SK-N-SH (cell line): Measurements from ENCODE around the gene CIAO2B. TPM values are rescaled to one million over a fixed set of nuclear protein-coding genes. Genes with fewer than 3 reads are reported as not detected.
A peak's percentile ranks its signal among the peaks of the same experiment; 100 is the strongest.

Experiments
- CTCF ChIA-PET: fragments of 300-600, 350-600 bp; formaldehyde crosslinking; extraction: SDS; loops from one replicate; lab custom pipeline; 2021; lab: Yijun Ruan, JAX
- POLR2A ChIA-PET: fragments of 350-600 bp; sonication (Branson Sonifier 250); formaldehyde crosslinking; extraction: SDS; loops from one replicate; lab custom pipeline; 2020; ENCODE audit warnings: antibody characterized with exemption, inconsistent platforms; lab: Yijun Ruan, JAX
- DNase-seq: peaks from one replicate; pipeline ENCODE4 v3.0.0; 2012
- H2AFZ ChIP-seq: fragments of 200-600 bp; sonication (generic); 2 replicates; pipeline ENCODE4 v1.8.1; 2016; ENCODE audit warnings: antibody characterized with exemption, mild to moderate bottlenecking, low read depth
- H3F3A ChIP-seq: fragments of 200-600 bp; sonication (generic); replicated peaks from 2 replicates; pipeline ENCODE3; 2016; ENCODE audit warnings: antibody characterized with exemption, mild to moderate bottlenecking; ENCODE audit not compliant: insufficient read depth
- H3K27ac ChIP-seq, 2 experiments: fragments of 200-500 bp in 1 of 2; fragments of 200-600 bp in 1 of 2; sonication (Bioruptor generic) in 1 of 2; sonication (generic), shearing (Covaris generic) in 1 of 2; 2 replicates each; pipeline versions ENCODE4 v1.5.1 to v1.6.1; 2014 to 2016; ENCODE audit warnings: low read depth in 2 of 2, inconsistent platforms in 1 of 2, low read length in 1 of 2, mild to moderate bottlenecking in 1 of 2, mixed read lengths in 1 of 2
- H3K27me3 ChIP-seq: fragments of 200-600 bp; sonication (generic), shearing (Covaris generic); 2 replicates; pipeline ENCODE4 v1.6.1; 2016; ENCODE audit warnings: mixed run types; ENCODE audit not compliant: insufficient read depth
- H3K36me3 ChIP-seq, 2 experiments: fragments of 200-500 bp in 1 of 2; fragments of 200-600 bp in 1 of 2; sonication (Bioruptor generic) in 1 of 2; sonication (generic) in 1 of 2; replicated peaks in 1 of 2; 2 replicates each; pipeline versions ENCODE3 to v1.5.1; 2014 to 2016; ENCODE audit warnings: low read length in 1 of 2, mild to moderate bottlenecking in 1 of 2; ENCODE audit not compliant: insufficient read depth in 2 of 2, control insufficient read depth in 1 of 2
- H3K4me1 ChIP-seq, 2 experiments: fragments of 200-500 bp in 1 of 2; fragments of 200-600 bp in 1 of 2; sonication (Bioruptor generic) in 1 of 2; sonication (generic), shearing (Covaris generic) in 1 of 2; 2 replicates each; pipeline versions ENCODE4 v1.5.1 to v1.6.1; 2014 to 2016; ENCODE audit warnings: low read depth in 1 of 2, low read length in 1 of 2, mixed run types in 1 of 2; ENCODE audit not compliant: insufficient read depth in 2 of 2, control insufficient read depth in 1 of 2
- H3K4me2 ChIP-seq: fragments of 200-600 bp; sonication (generic), shearing (Covaris generic); 2 replicates; pipeline ENCODE4 v1.6.1; 2017; ENCODE audit warnings: mixed run types
- H3K4me3 ChIP-seq, 2 experiments: fragments of 200-500 bp in 1 of 2; fragments of 200-600 bp in 1 of 2; sonication (Bioruptor generic) in 1 of 2; sonication (generic), shearing (Covaris generic) in 1 of 2; 2 replicates each; pipeline versions ENCODE4 v1.5.1 to v1.8.1; 2014 to 2016; ENCODE audit warnings: low read depth in 2 of 2, inconsistent platforms in 1 of 2, low read length in 1 of 2, mild to moderate bottlenecking in 1 of 2, mixed read lengths in 1 of 2, moderate library complexity in 1 of 2
- H3K79me2 ChIP-seq: fragments of 200-600 bp; sonication (generic); 2 replicates; pipeline ENCODE4 v1.8.1; 2017; ENCODE audit warnings: mild to moderate bottlenecking; ENCODE audit not compliant: insufficient read depth
- H3K9ac ChIP-seq: fragments of 200-600 bp; sonication (generic); 2 replicates; pipeline ENCODE4 v1.6.1; 2017; ENCODE audit warnings: mixed run types
- H3K9me2 ChIP-seq: fragments of 200-600 bp; sonication (generic); 2 replicates; pipeline ENCODE4 v1.6.1; 2017; ENCODE audit warnings: mixed run types
- H3K9me3 ChIP-seq: fragments of 200-600 bp; sonication (generic); 2 replicates; pipeline ENCODE4 v1.6.1; 2017; ENCODE audit warnings: mixed run types, mild to moderate bottlenecking, moderate library complexity
- H4K20me1 ChIP-seq: fragments of 200-600 bp; sonication (generic); 2 replicates; pipeline ENCODE4 v1.6.1; 2017; ENCODE audit warnings: mild to moderate bottlenecking, mixed run types; ENCODE audit not compliant: insufficient read depth
- ELF1 ChIP-seq: IDR thresholded peaks from 2 replicates; pipeline ENCODE4 v1.4.0; 2012
- EZH2phosphoT487 ChIP-seq: fragments of 200-600 bp; sonication (generic); IDR thresholded peaks from 2 replicates; pipeline ENCODE4 v1.6.1; 2017; ENCODE audit warnings: low read depth, mixed run types, mild to moderate bottlenecking, antibody characterized with exemption, moderate library complexity, borderline replicate concordance
- FOXJ3 ChIP-seq: sonication (generic); formaldehyde crosslinking; IDR thresholded peaks from 2 replicates; pipeline ENCODE4 v1.5.1; 2020; ENCODE audit warnings: mild to moderate bottlenecking, missing genetic modification reagents
- FOXM1 ChIP-seq: IDR thresholded peaks from 2 replicates; pipeline ENCODE4 v1.4.0; 2012; ENCODE audit warnings: low read depth, mild to moderate bottlenecking
- GABPA ChIP-seq: IDR thresholded peaks from 2 replicates; pipeline ENCODE4 v1.4.0; 2012; ENCODE audit warnings: low read depth, mild to moderate bottlenecking
- GATA2 ChIP-seq: sonication (generic); formaldehyde crosslinking; IDR thresholded peaks from 2 replicates; pipeline ENCODE4 v1.5.0; 2020; ENCODE audit warnings: mild to moderate bottlenecking, missing genetic modification reagents
- JUND ChIP-seq: IDR thresholded peaks from 2 replicates; pipeline ENCODE4 v1.4.0; 2012
- MEF2A ChIP-seq: IDR thresholded peaks from 2 replicates; pipeline ENCODE4 v1.4.0; 2012; ENCODE audit warnings: low read depth, borderline replicate concordance
- MXI1 ChIP-seq: IDR thresholded peaks from 2 replicates; pipeline ENCODE4 v1.6.1; 2012; ENCODE audit warnings: mild to moderate bottlenecking, low read depth, low read length, improper control_type of control experiment
- NFIC ChIP-seq: IDR thresholded peaks from 2 replicates; pipeline ENCODE4 v1.4.0; 2012; ENCODE audit warnings: borderline replicate concordance
- RFX5 ChIP-seq: IDR thresholded peaks from 2 replicates; pipeline ENCODE4 v1.6.1; 2012; ENCODE audit warnings: mild to moderate bottlenecking, improper control_type of control experiment, low read length
- WGBS: methylation state at CpG from one replicate; pipeline ENCODE4 v1.1.6; 2017; ENCODE audit warnings: low lambda C conversion rate; 5-methylcytosine and 5-hydroxymethylcytosine counted together
- polyA plus RNA-seq, 3 experiments: library from polyadenylated mRNA; depleted of rRNA; stranded (reverse); fragments of >200 nt; gene quantifications; 2 replicates each; pipeline ENCODE4 v1.2.3, GENCODE V29; 2012
- TF ChIP-seq, protein P1 (sequence below): fragments of 200-600 bp; sonication (generic); IDR thresholded peaks from 2 replicates; pipeline ENCODE4 v1.6.1; 2017; ENCODE audit warnings: antibody characterized with exemption, mild to moderate bottlenecking, moderate library complexity
- TF ChIP-seq, protein P2 (sequence below): IDR thresholded peaks from 2 replicates; pipeline ENCODE4 v1.6.1; 2012; ENCODE audit warnings: mild to moderate bottlenecking, low read depth, low read length, moderate library complexity
- TF ChIP-seq, protein P3 (sequence below): fragments of 150-350 bp; IDR thresholded peaks from 2 replicates; pipeline ENCODE4 v1.6.1; 2016; ENCODE audit warnings: mild to moderate bottlenecking, low read depth, low read length

The CIAO2B gene
- polyA plus RNA-seq, 1 of the 3 experiments (the other 2 are of a cell fraction), result 665 TPM

DNA sequence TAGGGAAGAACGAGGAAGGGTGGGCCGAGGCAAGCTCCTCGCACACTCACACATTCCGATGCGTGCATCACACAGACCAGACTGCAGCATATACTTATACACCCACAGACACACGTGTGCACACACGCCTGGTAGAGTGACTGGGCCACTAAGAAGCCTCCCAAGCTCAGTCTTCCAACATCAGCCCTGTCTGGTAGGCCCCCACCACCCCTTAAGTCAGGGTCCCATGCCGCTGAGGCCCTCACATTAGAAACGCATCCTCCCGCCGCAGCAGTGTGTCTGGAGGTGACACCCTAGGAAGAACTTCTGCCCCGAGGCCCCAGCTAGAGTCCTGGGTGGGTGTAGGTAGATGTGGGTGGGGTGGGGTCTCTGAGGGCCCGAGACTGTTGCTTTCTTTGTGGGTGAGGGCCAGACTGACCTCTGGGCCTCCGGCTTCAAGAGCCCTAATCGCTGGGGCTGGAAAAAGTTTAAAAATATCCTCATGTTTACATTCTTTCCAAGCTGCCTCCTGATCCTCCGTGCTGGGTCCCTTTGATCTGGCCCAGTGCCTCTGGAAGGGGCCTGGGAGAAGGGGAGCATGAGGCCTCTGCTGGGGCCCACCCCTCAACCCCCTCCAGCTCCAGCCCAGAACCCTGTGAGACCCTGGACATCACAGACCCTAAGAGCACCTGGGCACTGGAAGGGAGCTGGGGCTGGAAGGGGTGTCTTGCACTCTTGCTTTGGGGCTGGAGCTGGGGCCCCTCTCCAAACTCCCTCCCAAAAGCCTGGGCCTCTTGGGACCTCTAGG lies 29.2 kb downstream of the CIAO2B start:
- peak; percentile 10 for DNase-seq
- POLR2A ChIA-PET, result no interaction called here
- H3F3A ChIP-seq, result no peaks in the 10 kb centered on the region
- no peak overlapping the region for H2AFZ ChIP-seq
- no peak overlapping the region for H3K4me3 ChIP-seq
- H3K27ac ChIP-seq, result no peak overlapping the region
- H3K9ac ChIP-seq, result no peak overlapping the region
- H3K27me3 ChIP-seq, result no peaks in the 10 kb centered on the region
- no peaks in the 10 kb centered on the region for H3K9me2 ChIP-seq
- H3K4me2 ChIP-seq, result no peak overlapping the region
- no peaks in the 10 kb centered on the region for H3K9me3 ChIP-seq
- no peaks in the 10 kb centered on the region for H3K36me3 ChIP-seq
- TF ChIP-seq FOXJ3, result no peak
- no peak for TF ChIP-seq EZH2phosphoT487
- no peak for TF ChIP-seq ELF1
- TF ChIP-seq, all 33 proteins: peak for 0
- H4K20me1 ChIP-seq, result no peaks in the 10 kb centered on the region
- 68% methylated on average over 10 of the region's 16 CpGs for WGBS
- H3K79me2 ChIP-seq, result no peaks in the 10 kb centered on the region
- CTCF ChIA-PET, result interaction anchor here (0.7 to 4.9 kb wide), 6 partner anchors 9 to 250 kb away, joined by 3 to 41 read pairs (median 3); partner anchors contain the start of genes CES3 and CIAO2B
- peaks cover 9 to 11% of the 10 kb centered on the region in 2 experiments for H3K4me1 ChIP-seq

DNA sequence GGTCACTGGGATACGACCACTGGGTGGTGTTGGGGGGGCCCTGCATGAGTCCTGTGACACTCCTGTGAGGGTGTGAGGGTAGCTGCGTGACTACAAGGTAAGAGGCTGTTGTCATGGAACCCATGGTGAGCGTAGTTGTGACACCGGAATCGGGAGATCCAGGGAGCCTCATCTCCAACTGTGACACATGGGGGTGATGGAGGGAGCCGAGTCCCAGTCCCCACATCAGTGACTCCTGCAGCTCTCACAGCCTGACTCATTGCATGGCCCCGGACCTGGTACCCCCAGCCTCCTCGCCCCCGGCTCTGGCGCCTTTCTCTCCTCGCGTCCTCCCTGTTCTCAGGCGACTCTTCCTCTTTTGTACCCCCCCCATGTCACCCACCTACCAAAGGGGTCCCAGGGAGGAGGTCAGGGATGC lies 29.8 kb downstream of the CIAO2B start:
- ChIA-PET CTCF (interaction anchor here (0.7 to 4.9 kb wide), 6 partner anchors 8 to 251 kb away, joined by 3 to 41 read pairs (median 4); partner anchors contain the start of gene CES3), POLR2A (no interaction called here)
- no peaks in the 10 kb centered on the region for H3K9me2 ChIP-seq
- H4K20me1 ChIP-seq, result no peaks in the 10 kb centered on the region
- H3K9ac ChIP-seq, result no peak overlapping the region
- peaks cover 15 to 16% of the 10 kb centered on the region in 2 experiments for H3K4me1 ChIP-seq
- no peaks in the 10 kb centered on the region for H3K79me2 ChIP-seq
- DNase-seq, result peak; percentile 14
- TF ChIP-seq MEF2A (no peak), NFIC (no peak), MXI1 (no peak), GABPA (no peak), EZH2phosphoT487 (no peak), FOXM1 (no peak), RFX5 (no peak), GATA2 (no peak), JUND (no peak)
- TF ChIP-seq, protein P1, sequence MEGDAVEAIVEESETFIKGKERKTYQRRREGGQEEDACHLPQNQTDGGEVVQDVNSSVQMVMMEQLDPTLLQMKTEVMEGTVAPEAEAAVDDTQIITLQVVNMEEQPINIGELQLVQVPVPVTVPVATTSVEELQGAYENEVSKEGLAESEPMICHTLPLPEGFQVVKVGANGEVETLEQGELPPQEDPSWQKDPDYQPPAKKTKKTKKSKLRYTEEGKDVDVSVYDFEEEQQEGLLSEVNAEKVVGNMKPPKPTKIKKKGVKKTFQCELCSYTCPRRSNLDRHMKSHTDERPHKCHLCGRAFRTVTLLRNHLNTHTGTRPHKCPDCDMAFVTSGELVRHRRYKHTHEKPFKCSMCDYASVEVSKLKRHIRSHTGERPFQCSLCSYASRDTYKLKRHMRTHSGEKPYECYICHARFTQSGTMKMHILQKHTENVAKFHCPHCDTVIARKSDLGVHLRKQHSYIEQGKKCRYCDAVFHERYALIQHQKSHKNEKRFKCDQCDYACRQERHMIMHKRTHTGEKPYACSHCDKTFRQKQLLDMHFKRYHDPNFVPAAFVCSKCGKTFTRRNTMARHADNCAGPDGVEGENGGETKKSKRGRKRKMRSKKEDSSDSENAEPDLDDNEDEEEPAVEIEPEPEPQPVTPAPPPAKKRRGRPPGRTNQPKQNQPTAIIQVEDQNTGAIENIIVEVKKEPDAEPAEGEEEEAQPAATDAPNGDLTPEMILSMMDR, result no peak
- TF ChIP-seq, protein P2, sequence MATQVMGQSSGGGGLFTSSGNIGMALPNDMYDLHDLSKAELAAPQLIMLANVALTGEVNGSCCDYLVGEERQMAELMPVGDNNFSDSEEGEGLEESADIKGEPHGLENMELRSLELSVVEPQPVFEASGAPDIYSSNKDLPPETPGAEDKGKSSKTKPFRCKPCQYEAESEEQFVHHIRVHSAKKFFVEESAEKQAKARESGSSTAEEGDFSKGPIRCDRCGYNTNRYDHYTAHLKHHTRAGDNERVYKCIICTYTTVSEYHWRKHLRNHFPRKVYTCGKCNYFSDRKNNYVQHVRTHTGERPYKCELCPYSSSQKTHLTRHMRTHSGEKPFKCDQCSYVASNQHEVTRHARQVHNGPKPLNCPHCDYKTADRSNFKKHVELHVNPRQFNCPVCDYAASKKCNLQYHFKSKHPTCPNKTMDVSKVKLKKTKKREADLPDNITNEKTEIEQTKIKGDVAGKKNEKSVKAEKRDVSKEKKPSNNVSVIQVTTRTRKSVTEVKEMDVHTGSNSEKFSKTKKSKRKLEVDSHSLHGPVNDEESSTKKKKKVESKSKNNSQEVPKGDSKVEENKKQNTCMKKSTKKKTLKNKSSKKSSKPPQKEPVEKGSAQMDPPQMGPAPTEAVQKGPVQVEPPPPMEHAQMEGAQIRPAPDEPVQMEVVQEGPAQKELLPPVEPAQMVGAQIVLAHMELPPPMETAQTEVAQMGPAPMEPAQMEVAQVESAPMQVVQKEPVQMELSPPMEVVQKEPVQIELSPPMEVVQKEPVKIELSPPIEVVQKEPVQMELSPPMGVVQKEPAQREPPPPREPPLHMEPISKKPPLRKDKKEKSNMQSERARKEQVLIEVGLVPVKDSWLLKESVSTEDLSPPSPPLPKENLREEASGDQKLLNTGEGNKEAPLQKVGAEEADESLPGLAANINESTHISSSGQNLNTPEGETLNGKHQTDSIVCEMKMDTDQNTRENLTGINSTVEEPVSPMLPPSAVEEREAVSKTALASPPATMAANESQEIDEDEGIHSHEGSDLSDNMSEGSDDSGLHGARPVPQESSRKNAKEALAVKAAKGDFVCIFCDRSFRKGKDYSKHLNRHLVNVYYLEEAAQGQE, result no peak
- TF ChIP-seq, protein P3, sequence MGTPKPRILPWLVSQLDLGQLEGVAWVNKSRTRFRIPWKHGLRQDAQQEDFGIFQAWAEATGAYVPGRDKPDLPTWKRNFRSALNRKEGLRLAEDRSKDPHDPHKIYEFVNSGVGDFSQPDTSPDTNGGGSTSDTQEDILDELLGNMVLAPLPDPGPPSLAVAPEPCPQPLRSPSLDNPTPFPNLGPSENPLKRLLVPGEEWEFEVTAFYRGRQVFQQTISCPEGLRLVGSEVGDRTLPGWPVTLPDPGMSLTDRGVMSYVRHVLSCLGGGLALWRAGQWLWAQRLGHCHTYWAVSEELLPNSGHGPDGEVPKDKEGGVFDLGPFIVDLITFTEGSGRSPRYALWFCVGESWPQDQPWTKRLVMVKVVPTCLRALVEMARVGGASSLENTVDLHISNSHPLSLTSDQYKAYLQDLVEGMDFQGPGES, result no peak
- H3F3A ChIP-seq, result no peaks in the 10 kb centered on the region
- no peak overlapping the region for H3K4me2 ChIP-seq
- H3K27ac ChIP-seq, result no peak overlapping the region
- no peak overlapping the region for H3K4me3 ChIP-seq
- H2AFZ ChIP-seq, result no peak overlapping the region
- H3K9me3 ChIP-seq, result no peaks in the 10 kb centered on the region
- no peaks in the 10 kb centered on the region for H3K36me3 ChIP-seq
- WGBS, result 81% methylated on average over 13 of the region's 13 CpGs
- H3K27me3 ChIP-seq, result no peaks in the 10 kb centered on the region
